SK-N-SH treated with all-trans-retinoic acid at 6 μM for 48 hours (cell line): ENCODE results near the gene APCDD1L.

Source experiments
- ATAC-seq: fragments of 200-7000 bp; cut with Tn5 transposase; 3 replicates; pipeline ENCODE4 v1.9.1; 2020; ENCODE audit warnings: mild to moderate bottlenecking, moderate library complexity
- ARNTL ChIP-seq: fragments of 450-650 bp; formaldehyde crosslinking; IDR thresholded peaks from 2 replicates; pipeline ENCODE4 v1.5.0; 2020; ENCODE audit warnings: low read depth, mild to moderate bottlenecking, moderate library complexity, borderline replicate concordance
- BACH2 ChIP-seq: fragments of 250-450 bp; sonication (Bioruptor Pico); IDR thresholded peaks from 2 replicates; pipeline ENCODE4 v1.9.0; 2021; ENCODE audit warnings: mild to moderate bottlenecking, borderline replicate concordance
- CSDC2 ChIP-seq: fragments of 250-450 bp; sonication (Bioruptor Pico); IDR thresholded peaks from 2 replicates; pipeline ENCODE4 v1.5.0; 2020; ENCODE audit warnings: mild to moderate bottlenecking, moderate library complexity
- GLIS3 ChIP-seq: fragments of 250-450 bp; sonication (Bioruptor Pico); IDR thresholded peaks from 2 replicates; pipeline ENCODE4 v1.5.0; 2020; ENCODE audit warnings: mild to moderate bottlenecking, moderate library complexity
- ISL1 ChIP-seq: fragments of 250-450 bp; sonication (Bioruptor Pico); IDR thresholded peaks from 2 replicates; pipeline ENCODE4 v2.1.2; 2022; ENCODE audit warnings: mild to moderate bottlenecking, moderate library complexity
- OSR1 ChIP-seq: fragments of 250-450 bp; sonication (Bioruptor Pico); IDR thresholded peaks from 2 replicates; pipeline ENCODE4 v1.8.0; 2022; ENCODE audit warnings: moderate library complexity, mild to moderate bottlenecking, inconsistent platforms
- PATZ1 ChIP-seq: fragments of 250-450 bp; sonication (Bioruptor Pico); IDR thresholded peaks from 2 replicates; pipeline ENCODE4 v1.8.0; 2020; ENCODE audit warnings: mild to moderate bottlenecking, moderate library complexity, borderline replicate concordance
- POU6F1 ChIP-seq: fragments of 250-450 bp; sonication (Bioruptor Pico); IDR thresholded peaks from 2 replicates; pipeline ENCODE4 v1.8.0; 2021; ENCODE audit warnings: low read depth, mild to moderate bottlenecking, moderate library complexity, borderline replicate concordance
- PPARA ChIP-seq: fragments of 250-450 bp; sonication (Bioruptor Pico); IDR thresholded peaks from 2 replicates; pipeline ENCODE4 v1.5.0; 2020; ENCODE audit warnings: mild to moderate bottlenecking, borderline replicate concordance
- RARB ChIP-seq: fragments of 250-450 bp; sonication (Bioruptor Pico); IDR thresholded peaks from 2 replicates; pipeline ENCODE4 v1.8.0; 2021; ENCODE audit warnings: mild to moderate bottlenecking, moderate library complexity
- SNAI2 ChIP-seq: fragments of 250-450 bp; sonication (Bioruptor Pico); IDR thresholded peaks from 2 replicates; pipeline ENCODE4 v1.5.0; 2020; ENCODE audit warnings: mild to moderate bottlenecking, moderate library complexity
- TCF4 ChIP-seq: fragments of 250-450 bp; sonication (Bioruptor Pico); IDR thresholded peaks from 2 replicates; pipeline ENCODE4 v1.8.0; 2021; ENCODE audit warnings: mild to moderate bottlenecking, moderate library complexity, borderline replicate concordance
- TOX ChIP-seq: fragments of 250-450 bp; sonication (Bioruptor Pico); IDR thresholded peaks from 2 replicates; pipeline ENCODE4 v1.8.0; 2021; ENCODE audit warnings: mild to moderate bottlenecking, moderate library complexity, borderline replicate concordance
- TSHZ2 ChIP-seq: fragments of 250-450 bp; sonication (Bioruptor Pico); IDR thresholded peaks from 2 replicates; pipeline ENCODE4 v1.5.0; 2020; ENCODE audit warnings: mild to moderate bottlenecking, moderate library complexity
- ZC3H10 ChIP-seq: fragments of 250-450 bp; sonication (Bioruptor Pico); IDR thresholded peaks from 2 replicates; pipeline ENCODE4 v1.5.1; 2021; ENCODE audit warnings: mild to moderate bottlenecking, moderate library complexity
- ZFP3 ChIP-seq: fragments of 250-450 bp; sonication (Bioruptor Pico); IDR thresholded peaks from 2 replicates; pipeline ENCODE4 v1.5.0; 2020; ENCODE audit warnings: mild to moderate bottlenecking, moderate library complexity
- ZFP30 ChIP-seq: fragments of 450-650 bp; formaldehyde crosslinking; IDR thresholded peaks from 2 replicates; pipeline ENCODE4 v1.5.0; 2022; ENCODE audit warnings: mild to moderate bottlenecking, moderate library complexity
- ZNF565 ChIP-seq: fragments of 450-650 bp; formaldehyde crosslinking; conservative IDR thresholded peaks from 2 replicates; pipeline ENCODE4 v1.5.0; 2020; ENCODE audit warnings: low read depth, mild to moderate bottlenecking, moderate library complexity
- ZNF70 ChIP-seq: fragments of 450-650 bp; formaldehyde crosslinking; IDR thresholded peaks from 2 replicates; pipeline ENCODE4 v1.5.0; 2020; ENCODE audit warnings: mild to moderate bottlenecking, moderate library complexity
- ZNF8 ChIP-seq: fragments of 450-650 bp; formaldehyde crosslinking; IDR thresholded peaks from 2 replicates; pipeline ENCODE4 v1.5.0; 2020; ENCODE audit warnings: mild to moderate bottlenecking, moderate library complexity
- TF ChIP-seq, protein P1 (sequence below): fragments of 250-450 bp; sonication (Bioruptor Pico); IDR thresholded peaks from 2 replicates; pipeline ENCODE4 v1.5.1; 2021; ENCODE audit warnings: mild to moderate bottlenecking, moderate library complexity
- TF ChIP-seq, protein P2 (sequence below): fragments of 250-450 bp; sonication (Bioruptor Pico); IDR thresholded peaks from 2 replicates; pipeline ENCODE4 v1.5.1; 2020; ENCODE audit warnings: low read depth, mild to moderate bottlenecking, moderate library complexity

Gene APCDD1L

GRCh38 chr20:58504566-58504965, 10.6 kb downstream of the APCDD1L start:
- ATAC-seq: no peak
- TF ChIP-seq RARB (CRISPR knock-in tag) (no peak), ZFP3 (CRISPR knock-in tag) (no peak), ZNF70 (CRISPR knock-in tag) (no peak), PATZ1 (CRISPR knock-in tag) (no peak), ZC3H10 (no peak), ISL1 (CRISPR knock-in tag) (no peak), TSHZ2 (CRISPR knock-in tag) (no peak), ARNTL (no peak), SNAI2 (CRISPR knock-in tag) (no peak), ZNF8 (CRISPR knock-in tag) (no peak)

GRCh38 chr20:58503668-58504067, 11.5 kb downstream of the APCDD1L start:
- TF ChIP-seq ZC3H10 (no peak), PPARA (CRISPR knock-in tag) (no peak), TSHZ2 (CRISPR knock-in tag) (no peak), OSR1 (no peak), ZFP30 (CRISPR knock-in tag) (no peak), CSDC2 (CRISPR knock-in tag) (no peak), ZFP3 (CRISPR knock-in tag) (no peak), ISL1 (CRISPR knock-in tag) (no peak), RARB (CRISPR knock-in tag) (no peak), ZNF565 (CRISPR knock-in tag) (no peak), TCF4 (CRISPR knock-in tag) (no peak), PATZ1 (CRISPR knock-in tag) (no peak), BACH2 (CRISPR knock-in tag) (no peak), ZNF70 (CRISPR knock-in tag) (no peak), POU6F1 (CRISPR knock-in tag) (no peak), TOX (CRISPR knock-in tag) (no peak), GLIS3 (CRISPR knock-in tag) (no peak)
- TF ChIP-seq, protein P1, sequence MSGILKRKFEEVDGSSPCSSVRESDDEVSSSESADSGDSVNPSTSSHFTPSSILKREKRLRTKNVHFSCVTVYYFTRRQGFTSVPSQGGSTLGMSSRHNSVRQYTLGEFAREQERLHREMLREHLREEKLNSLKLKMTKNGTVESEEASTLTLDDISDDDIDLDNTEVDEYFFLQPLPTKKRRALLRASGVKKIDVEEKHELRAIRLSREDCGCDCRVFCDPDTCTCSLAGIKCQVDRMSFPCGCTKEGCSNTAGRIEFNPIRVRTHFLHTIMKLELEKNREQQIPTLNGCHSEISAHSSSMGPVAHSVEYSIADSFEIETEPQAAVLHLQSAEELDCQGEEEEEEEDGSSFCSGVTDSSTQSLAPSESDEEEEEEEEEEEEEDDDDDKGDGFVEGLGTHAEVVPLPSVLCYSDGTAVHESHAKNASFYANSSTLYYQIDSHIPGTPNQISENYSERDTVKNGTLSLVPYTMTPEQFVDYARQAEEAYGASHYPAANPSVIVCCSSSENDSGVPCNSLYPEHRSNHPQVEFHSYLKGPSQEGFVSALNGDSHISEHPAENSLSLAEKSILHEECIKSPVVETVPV (CRISPR knock-in tag): no peak
- TF ChIP-seq, protein P2, sequence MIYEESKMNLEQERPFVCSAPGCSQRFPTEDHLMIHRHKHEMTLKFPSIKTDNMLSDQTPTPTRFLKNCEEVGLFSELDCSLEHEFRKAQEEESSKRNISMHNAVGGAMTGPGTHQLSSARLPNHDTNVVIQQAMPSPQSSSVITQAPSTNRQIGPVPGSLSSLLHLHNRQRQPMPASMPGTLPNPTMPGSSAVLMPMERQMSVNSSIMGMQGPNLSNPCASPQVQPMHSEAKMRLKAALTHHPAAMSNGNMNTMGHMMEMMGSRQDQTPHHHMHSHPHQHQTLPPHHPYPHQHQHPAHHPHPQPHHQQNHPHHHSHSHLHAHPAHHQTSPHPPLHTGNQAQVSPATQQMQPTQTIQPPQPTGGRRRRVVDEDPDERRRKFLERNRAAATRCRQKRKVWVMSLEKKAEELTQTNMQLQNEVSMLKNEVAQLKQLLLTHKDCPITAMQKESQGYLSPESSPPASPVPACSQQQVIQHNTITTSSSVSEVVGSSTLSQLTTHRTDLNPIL (CRISPR knock-in tag): no peak
- no peak for ATAC-seq
